Measurements from ENCODE around the gene WNT11. TPM values are rescaled to one million over a fixed set of nuclear protein-coding genes. Genes with fewer than 3 reads are reported as not detected.
A peak's percentile ranks its signal among the peaks of the same experiment; 100 is the strongest.

Gene WNT11
- total RNA-seq, 1 donor from 2014 or later, result 0.37 TPM

DNA sequence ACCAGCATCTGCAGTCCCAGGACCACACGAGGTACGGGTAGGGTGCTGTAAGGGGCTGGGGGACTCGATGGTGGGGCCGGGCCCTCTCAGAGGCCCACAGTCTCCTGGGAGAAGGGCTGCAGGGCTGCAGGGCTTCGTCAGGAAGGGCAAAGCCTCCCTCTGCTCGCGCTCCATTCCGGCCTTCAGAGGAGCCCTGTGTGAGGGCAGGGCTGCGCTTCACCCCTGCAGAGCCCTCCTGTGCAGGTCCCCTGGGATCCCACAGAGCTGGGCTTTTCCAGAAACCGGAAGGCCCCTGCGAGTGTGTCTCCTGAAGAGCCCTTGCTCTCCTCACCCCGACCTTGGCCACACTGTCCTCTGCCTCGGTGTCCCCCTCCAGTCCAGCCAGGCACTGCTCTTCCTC is 27.2 kb downstream of the WNT11 start:
- no peak for DNase-seq
- H3K4me3 Mint-ChIP-seq (ENCODE audit: unreplicated experiment), result no peak overlapping the region
- TF ChIP-seq, protein P1, sequence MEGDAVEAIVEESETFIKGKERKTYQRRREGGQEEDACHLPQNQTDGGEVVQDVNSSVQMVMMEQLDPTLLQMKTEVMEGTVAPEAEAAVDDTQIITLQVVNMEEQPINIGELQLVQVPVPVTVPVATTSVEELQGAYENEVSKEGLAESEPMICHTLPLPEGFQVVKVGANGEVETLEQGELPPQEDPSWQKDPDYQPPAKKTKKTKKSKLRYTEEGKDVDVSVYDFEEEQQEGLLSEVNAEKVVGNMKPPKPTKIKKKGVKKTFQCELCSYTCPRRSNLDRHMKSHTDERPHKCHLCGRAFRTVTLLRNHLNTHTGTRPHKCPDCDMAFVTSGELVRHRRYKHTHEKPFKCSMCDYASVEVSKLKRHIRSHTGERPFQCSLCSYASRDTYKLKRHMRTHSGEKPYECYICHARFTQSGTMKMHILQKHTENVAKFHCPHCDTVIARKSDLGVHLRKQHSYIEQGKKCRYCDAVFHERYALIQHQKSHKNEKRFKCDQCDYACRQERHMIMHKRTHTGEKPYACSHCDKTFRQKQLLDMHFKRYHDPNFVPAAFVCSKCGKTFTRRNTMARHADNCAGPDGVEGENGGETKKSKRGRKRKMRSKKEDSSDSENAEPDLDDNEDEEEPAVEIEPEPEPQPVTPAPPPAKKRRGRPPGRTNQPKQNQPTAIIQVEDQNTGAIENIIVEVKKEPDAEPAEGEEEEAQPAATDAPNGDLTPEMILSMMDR (IDR thresholded peaks at IDR 0.05; ENCODE audit: partially characterized antibody, unreplicated experiment), result no peak
- H3K27me3 Mint-ChIP-seq (ENCODE audit: unreplicated experiment), result peaks cover 4% of the 10 kb centered on the region
- no peak overlapping the region for H3K27ac Mint-ChIP-seq (ENCODE audit: unreplicated experiment)
- peaks cover 11% of the 10 kb centered on the region for H3K9me3 Mint-ChIP-seq (ENCODE audit: unreplicated experiment)
- peaks cover 13% of the 10 kb centered on the region for H3K4me1 Mint-ChIP-seq (ENCODE audit: low read depth, unreplicated experiment)
- H3K36me3 Mint-ChIP-seq (ENCODE audit: unreplicated experiment), result peaks cover 5% of the 10 kb centered on the region

DNA sequence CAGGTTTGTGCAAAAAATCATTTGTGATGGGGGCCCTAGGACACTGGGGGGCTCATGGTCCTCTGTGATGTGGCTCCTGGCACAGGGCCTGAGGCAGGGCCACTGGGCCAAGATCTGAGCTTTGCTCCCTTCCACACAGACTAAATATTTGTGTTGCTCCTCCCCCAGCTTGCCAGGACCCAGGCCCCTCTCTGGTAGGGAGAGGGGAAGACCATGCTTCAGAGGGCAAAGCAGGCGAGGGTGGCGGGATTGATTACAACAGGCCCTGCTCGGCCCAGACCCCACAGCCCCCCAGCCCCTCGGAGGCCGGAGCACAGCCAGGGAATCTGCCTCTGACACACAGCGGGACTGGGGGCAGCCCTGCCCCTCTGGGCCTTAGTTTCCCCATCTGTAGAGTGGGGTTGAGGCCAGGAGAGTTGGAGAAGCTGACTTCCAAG is 29.0 kb downstream of the WNT11 start:
- H3K4me3 Mint-ChIP-seq (ENCODE audit: unreplicated experiment), result no peak overlapping the region
- DNase-seq, result no peak
- H3K36me3 Mint-ChIP-seq (ENCODE audit: unreplicated experiment), result peaks cover 5% of the 10 kb centered on the region
- H3K4me1 Mint-ChIP-seq (ENCODE audit: low read depth, unreplicated experiment), result peaks cover 10% of the 10 kb centered on the region
- TF ChIP-seq, protein P1 (IDR thresholded peaks at IDR 0.05; ENCODE audit: partially characterized antibody, unreplicated experiment), result no peak
- H3K27ac Mint-ChIP-seq (ENCODE audit: unreplicated experiment), result no peak overlapping the region
- peaks cover 9% of the 10 kb centered on the region for H3K27me3 Mint-ChIP-seq (ENCODE audit: unreplicated experiment)
- H3K9me3 Mint-ChIP-seq (ENCODE audit: unreplicated experiment), result peaks cover 9% of the 10 kb centered on the region

DNA sequence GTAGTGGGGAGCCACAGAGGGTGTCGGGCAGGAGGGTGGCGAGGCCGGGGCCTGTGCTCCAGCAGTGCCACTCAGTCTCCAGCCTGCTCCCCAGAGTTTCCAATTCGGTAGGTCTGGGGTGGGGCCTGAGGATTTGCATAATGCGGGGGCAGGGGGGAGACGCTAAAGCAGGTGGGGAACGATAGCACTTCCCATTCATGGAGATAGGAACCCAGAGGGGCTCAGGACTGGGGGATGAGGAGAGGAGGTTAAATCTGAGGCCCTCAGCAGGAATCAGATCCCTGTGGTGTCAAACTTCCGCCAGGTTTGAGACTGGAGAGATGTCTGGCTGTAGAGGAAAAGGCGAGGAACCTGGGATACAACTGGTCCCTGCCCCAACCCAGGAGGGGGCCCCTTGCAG is 29.8 kb downstream of the WNT11 start:
- H3K27ac Mint-ChIP-seq (ENCODE audit: unreplicated experiment), result no peak overlapping the region
- TF ChIP-seq, protein P1 (IDR thresholded peaks at IDR 0.05; ENCODE audit: partially characterized antibody, unreplicated experiment), result no peak
- peaks cover 8% of the 10 kb centered on the region for H3K4me1 Mint-ChIP-seq (ENCODE audit: low read depth, unreplicated experiment)
- H3K27me3 Mint-ChIP-seq (ENCODE audit: unreplicated experiment), result peaks cover 12% of the 10 kb centered on the region
- H3K36me3 Mint-ChIP-seq (ENCODE audit: unreplicated experiment), result peaks cover 5% of the 10 kb centered on the region
- no peak for DNase-seq
- H3K9me3 Mint-ChIP-seq (ENCODE audit: unreplicated experiment), result peaks cover 9% of the 10 kb centered on the region
- no peak overlapping the region for H3K4me3 Mint-ChIP-seq (ENCODE audit: unreplicated experiment)

DNA sequence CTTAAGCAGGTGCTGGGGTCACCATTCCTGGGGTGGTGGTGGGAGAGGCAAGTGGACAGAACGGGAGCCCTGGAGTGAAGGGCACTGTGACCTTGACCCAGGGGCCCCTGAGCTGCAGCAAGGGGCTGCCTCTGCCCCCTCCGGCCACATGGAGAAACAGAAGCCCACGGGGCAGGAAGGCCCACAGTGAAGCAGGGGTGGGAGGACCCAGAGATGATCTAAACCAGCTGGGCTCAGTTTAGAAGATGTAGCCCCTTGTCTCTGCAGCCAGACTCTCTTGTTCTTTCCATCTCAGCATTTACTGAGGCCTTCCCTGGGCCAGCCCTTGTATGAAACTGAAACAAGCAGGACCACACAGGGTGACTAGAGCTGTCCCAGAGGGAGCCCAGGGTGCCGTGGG is 30.5 kb downstream of the WNT11 start:
- Mint-ChIP-seq H3K4me1 (ENCODE audit: low read depth, unreplicated experiment) (peaks cover 8% of the 10 kb centered on the region), H3K4me3 (ENCODE audit: unreplicated experiment) (no peak overlapping the region)

DNA sequence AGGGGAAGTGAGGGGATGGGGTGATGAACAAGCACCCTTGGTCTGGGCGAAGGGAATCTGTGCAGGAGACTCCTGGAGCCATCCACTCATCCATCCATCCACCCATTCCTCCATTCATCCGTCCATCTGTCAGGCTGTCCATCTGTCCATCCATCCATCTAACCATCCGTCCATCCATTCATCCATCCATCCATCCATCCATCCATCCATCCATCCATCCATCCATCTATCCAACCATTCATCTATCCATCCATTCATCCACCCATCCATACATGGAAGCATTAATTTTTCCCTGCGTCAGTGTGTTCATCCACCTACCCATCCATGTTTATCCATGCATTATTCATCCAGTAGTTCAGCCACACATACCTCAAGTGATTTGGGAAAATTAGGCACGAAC is 32.0 kb downstream of the WNT11 start:
- Mint-ChIP-seq H3K27me3 (ENCODE audit: unreplicated experiment) (peaks cover 12% of the 10 kb centered on the region), H3K4me1 (ENCODE audit: low read depth, unreplicated experiment) (peaks cover 3% of the 10 kb centered on the region), H3K4me3 (ENCODE audit: unreplicated experiment) (no peak overlapping the region), H3K9me3 (ENCODE audit: unreplicated experiment) (peaks cover 7% of the 10 kb centered on the region), H3K27ac (ENCODE audit: unreplicated experiment) (peak overlapping the region; percentile 2), H3K36me3 (ENCODE audit: unreplicated experiment) (peaks cover 5% of the 10 kb centered on the region)
- TF ChIP-seq, protein P1 (IDR thresholded peaks at IDR 0.05; ENCODE audit: partially characterized antibody, unreplicated experiment), result no peak
- no peak for DNase-seq

More for the DNA sequence above, 30.5 kb downstream of the WNT11 start:
- Mint-ChIP-seq H3K36me3 (ENCODE audit: unreplicated experiment) (peaks cover 5% of the 10 kb centered on the region), H3K9me3 (ENCODE audit: unreplicated experiment) (peaks cover 9% of the 10 kb centered on the region), H3K27ac (ENCODE audit: unreplicated experiment) (no peak overlapping the region), H3K27me3 (ENCODE audit: unreplicated experiment) (peaks cover 12% of the 10 kb centered on the region)
- TF ChIP-seq, protein P1 (IDR thresholded peaks at IDR 0.05; ENCODE audit: partially characterized antibody, unreplicated experiment), result no peak
- DNase-seq, result no peak

All from glutamatergic neuron (in vitro differentiated cells).